GM18868 (cell line): ENCODE data around the gene JPH3.
"Not testable (repeated sequence)": the region's sequence is repeated elsewhere in the genome, so short reads cannot be mapped to it uniquely, and the experiment has no call there.

ENCODE experiments used
- ATAC-seq: cut with Tn5 transposase; IDR thresholded peaks from one replicate; pipeline ENCODE4 v1.9.1; 2021; ENCODE audit warnings: mild to moderate bottlenecking, moderate library complexity; ENCODE audit not compliant: unreplicated experiment

JPH3 gene

DNA sequence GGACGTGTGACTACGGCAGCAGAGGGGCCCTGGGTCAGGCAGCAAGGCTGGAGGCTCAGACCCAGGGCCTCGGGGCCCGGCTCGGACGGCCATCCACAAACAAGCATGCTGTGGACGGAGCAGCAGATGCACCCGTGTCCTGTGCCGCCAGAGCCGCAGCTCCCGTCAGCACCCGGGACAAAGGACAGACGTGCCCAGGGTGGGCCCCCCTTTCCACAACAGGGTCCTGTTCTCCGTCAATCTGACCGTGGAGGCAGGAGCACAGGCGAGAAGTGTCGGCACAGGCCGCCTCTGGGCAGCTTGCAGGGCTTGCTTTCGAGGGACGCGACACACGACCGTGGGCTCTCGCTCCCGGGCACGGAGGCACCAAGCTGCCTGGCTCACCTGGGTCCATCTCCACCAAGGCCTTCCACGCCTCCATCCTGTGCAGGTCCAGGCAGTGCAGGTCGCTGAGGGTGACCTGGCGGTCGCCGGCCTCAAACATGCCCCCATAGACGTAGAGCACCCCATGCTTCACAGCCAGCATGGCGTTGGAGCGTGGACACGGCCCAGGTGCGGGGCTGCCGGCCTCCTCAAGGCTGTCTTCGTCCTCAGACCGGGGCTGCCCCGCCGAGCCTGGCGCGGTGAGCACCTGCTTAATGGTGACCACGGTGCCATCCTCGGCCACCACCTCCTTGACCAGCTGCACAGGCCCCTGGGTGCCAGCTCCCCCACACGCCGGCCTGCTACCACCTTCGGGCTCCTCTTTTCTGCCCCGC, 106.8 kb downstream of the JPH3 start:
- no peak for ATAC-seq

GRCh38 chr16:87709677-87710076, 107.4 kb downstream of the JPH3 start:
- no peak for ATAC-seq

DNA sequence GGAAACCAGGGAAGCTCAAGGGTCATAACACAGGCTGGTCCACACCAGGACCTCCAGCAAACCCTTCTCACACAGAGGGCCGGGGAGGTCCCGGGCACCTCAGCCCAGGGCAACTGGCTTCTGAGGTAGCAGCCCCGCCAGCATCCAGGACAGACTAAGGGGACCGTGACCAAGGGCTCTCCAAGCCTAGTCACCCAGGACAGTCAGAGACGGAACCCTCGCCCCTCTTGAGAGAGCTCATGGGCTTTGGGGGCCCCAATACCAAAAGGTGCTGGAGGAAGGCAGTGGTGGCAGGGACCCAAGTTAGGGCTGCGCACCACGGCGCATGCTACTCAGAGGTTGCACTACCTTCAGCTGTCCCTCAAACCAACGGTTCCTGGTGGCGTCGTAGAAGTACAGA, 108.6 kb downstream of the JPH3 start:
- no peak for ATAC-seq

DNA sequence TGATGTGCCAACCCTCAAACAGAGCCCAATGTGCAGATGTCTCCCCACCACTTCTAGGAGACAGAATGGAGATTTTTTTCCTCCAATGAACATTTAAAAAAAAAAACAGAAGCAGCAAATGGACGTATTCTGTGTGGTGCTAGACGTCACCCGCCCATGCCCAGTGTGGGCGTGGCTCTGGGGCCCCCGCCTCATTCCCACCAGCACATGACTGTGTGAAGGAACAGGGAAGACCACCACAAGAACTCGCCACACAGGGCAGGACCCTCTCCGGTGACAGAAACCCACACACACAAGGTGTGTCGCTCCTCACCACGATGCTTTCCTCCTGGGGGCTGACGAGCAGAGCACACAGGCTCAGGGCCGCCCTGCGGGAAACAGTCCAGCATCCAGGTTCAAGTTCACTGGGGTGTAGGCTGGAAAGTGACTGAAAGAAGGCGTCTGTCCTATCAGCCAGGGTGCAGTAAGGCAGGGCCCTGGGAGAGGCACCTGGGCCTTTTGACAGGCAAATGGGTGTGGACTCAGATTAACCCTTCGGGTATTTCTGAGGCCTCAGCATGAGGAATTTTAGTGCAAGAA, 110.0 kb downstream of the JPH3 start:
- no peak for ATAC-seq

DNA sequence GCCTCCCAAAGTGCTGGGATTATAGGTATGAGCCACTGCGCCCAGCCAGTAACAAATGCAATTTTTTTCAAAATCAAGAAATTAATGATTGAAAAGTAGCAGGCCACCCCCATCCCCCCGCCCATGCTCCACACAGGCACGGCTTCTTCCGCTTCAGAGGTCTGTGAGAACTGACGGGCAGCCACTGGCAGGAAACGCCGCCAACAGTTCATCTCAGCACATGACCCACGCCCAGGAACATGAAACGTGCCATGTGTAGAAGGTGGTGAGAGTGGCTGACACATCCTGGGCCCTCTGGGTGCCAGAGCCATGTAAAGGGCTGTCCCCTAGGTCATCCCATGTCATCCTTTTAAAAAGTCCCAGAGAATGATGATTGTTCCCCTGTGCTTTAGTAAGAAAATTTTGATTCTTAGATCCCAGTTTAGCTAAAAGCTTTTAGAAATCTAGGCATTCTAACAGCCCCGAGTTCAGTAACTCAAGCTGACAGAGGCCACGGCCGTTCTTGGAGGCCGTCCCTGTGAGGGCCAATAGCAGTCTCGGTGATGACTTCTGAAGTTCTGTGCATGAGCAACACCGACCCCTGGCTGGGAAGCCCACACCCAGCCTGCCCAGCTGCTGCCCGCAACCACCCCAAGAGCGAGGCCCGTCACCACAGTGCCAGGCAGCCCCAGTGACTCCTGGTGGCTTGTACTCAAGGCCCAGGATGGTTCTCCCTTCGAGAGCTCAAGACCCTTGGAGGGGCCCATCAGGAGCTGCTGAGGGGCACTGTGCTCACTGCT, 111.3 kb downstream of the JPH3 start:
- ATAC-seq, result no peak

DNA sequence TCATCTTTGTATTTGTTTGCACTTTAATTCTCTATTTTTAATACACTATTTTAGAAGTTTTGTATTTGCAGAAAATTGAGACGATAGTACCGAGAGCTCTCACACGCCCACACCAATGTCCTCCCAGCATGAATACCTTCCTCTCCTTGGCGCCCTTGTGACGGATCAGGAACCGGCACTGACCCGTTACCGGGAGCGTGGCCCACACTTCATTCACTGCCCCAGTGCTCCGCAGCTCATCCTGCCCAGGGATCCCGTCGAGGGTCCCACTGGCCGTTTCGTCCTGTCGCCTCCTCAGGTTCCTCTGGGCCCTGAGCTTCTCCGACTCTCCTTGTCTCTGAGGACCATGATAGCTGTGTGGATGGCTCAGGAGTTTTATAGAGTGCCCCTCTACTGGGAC, 112.9 kb downstream of the JPH3 start:
- no peak for ATAC-seq

GRCh38 chr16:87715658-87716057, 113.3 kb downstream of the JPH3 start:
- ATAC-seq, result no peak

DNA sequence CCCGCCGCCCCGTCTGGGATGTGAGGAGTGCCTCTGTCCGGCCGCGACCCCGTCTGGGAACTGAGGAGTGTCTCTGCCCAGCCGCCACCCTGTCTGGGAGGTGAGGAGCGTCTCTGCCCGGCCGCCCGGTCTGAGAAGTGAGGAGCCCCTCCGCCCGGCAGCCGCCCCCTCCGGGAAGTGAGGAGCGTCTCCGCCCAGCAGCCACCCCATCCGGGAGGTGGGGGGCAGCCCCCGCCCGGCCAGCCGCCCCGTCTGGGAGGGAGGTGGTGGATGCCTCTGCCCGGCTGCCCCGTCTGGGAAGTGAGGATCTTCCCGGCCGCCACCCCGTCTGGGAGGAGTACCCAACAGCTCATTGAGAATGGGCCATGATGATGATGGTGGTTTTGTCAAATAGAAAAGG, 116.5 kb downstream of the JPH3 start:
- not testable (repeated sequence) for ATAC-seq

DNA sequence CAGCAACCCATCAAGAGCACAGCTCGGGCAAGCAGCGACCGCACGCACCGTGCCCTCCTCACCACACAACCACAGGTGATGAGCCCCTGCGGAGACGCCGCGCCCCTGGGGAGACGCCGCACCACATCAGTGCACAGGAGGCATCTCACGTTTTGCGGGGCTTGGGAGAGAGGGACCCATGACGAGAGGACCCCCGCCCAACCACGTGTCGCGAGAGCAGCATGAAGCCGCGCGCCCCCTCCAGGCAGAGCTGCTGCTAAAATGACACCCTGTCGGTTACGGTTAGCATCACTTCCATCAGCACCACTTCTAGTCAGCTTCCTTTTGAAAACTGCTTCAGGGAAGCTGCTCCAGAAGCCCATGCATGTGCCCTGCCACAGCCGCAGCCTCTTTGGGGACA, 118.1 kb downstream of the JPH3 start:
- no peak for ATAC-seq

DNA sequence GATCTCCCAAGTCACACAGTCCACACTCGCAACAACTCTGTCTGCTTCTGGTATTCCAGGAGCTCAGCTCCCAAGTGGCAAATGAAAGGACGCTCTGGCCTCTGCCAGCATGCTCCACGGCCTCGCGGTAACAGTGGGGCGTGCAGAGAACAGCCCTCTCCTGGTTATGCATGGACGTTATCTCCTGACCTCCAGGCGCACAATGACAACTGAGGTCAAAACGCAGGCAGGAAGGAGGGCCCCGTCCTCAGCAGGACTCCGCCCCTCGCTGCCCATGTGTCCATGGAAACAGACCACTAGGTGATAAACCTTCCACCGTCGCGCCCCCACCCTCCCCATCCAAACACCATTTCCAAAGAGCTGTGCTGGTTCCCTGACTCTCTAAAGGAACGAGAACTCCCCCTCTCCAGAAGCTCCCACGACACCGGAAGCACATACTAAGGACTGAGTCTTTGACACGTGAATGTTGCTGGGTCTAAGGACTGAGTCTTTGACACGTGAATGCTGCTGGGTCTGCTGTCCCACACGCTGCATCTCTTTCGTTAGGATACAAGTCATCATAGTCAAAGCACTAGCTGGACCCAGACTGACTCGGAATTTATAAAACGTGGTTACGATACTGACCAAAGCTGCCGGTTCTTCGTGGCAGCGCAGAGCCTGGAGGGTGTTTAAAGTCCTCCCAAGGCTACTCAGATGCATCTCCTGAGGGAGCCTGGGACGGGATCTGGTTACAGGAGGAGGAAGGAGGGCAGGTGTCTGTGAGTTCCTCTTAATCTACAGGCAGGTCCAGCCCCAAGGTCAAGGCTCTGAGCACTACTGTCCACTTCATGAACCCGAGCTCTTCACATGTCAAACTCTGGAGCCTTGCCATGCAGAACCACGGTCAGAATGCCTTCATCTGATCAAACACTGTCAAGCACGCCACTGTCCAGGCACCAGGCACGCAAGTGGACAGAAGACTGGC, 119.6 kb downstream of the JPH3 start:
- no peak for ATAC-seq

DNA sequence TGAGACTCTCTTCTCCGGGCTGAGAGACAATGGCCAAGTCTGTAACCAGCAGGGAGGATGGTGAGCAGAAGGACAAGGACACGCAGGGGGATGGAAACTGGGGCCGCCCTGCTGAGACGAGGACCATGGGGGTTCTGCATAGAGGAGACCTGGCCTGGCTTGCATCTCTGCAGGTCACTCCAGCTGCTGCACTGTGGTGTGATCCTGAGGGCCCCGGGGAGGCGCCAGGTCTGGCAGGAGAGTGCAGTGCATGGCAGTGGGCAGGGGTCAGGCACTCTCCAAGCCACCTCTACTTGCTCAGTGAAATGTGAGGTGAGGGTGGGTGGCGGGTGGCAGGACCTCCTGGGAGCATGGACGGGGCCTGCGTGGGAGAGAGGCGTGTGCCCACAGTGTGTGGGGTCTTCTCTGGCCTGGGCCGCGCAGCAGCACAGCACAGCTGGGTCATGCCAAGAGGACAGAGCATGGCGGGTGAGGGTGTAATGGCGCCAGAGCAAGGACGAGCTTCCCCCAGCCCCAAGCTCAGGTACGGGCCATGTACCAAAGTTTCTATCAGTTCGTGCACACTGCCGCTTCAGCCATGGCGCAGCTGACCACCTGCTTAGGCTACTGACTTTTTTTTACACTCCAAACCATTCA, 120.4 kb downstream of the JPH3 start:
- no peak for ATAC-seq

DNA sequence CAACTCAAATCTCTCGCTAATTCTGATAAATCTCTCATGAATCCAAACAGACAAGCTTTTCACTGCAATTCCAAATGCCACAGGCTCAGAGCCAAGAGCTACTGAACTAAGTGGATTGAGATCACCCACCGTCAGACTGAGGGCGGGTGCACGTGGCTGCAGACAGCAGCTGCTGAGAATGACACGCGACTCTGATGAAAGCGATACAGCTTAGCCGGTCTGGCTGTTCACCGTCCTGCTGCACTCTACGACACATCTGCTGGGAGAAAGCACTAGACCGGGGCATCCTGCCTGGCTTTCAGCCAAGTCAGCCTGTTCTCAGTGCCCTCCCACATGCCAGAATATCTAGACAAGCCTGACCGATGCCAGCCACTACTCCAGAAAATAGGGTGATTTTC, 120.9 kb downstream of the JPH3 start:
- ATAC-seq, result peak; percentile 69

GRCh38 chr16:87724490-87725291, 122.4 kb downstream of the JPH3 start:
- peak; percentile 43 for ATAC-seq

GRCh38 chr16:87725596-87726235, 123.4 kb downstream of the JPH3 start:
- ATAC-seq, result no peak

GRCh38 chr16:87726577-87726976, 124.3 kb downstream of the JPH3 start:
- ATAC-seq, result not testable (repeated sequence)

GRCh38 chr16:87727346-87727745, 125.0 kb downstream of the JPH3 start:
- ATAC-seq, result no peak

- ATAC-seq, result no peak
These were observed 125.7 kb downstream of the JPH3 start for GRCh38 chr16:87728026-87728425.

- ATAC-seq, result no peak
These were observed 127.1 kb downstream of the JPH3 start for GRCh38 chr16:87729266-87729954.
